Neutrophil (primary cell): ENCODE results near the gene RAB15.

Source experiments
- H3K27ac ChIP-seq: fragments of 200-600 bp; sonication (generic); 2 replicates; pipeline ENCODE4 v1.5.1; 2016; ENCODE audit warnings: mild to moderate bottlenecking, moderate library complexity
- H3K27me3 ChIP-seq: fragments of 200-600 bp; sonication (generic); 2 replicates; pipeline ENCODE4 v1.6.0; 2016; ENCODE audit warnings: mild to moderate bottlenecking
- H3K36me3 ChIP-seq: fragments of 200-600 bp; sonication (generic); 2 replicates; pipeline ENCODE4 v1.5.1; 2017
- H3K4me1 ChIP-seq, 2 experiments: fragments of 200-600 bp in 1 of 2; sonication (generic) in 1 of 2; 1 replicate in 1 of 2; 2 replicates in 1 of 2; pipeline versions ENCODE4 v1.5.1 to v1.6.1; 2013 to 2016; ENCODE audit warnings: low read depth in 1 of 2, low read length in 1 of 2, mild to moderate bottlenecking in 1 of 2, moderate library complexity in 1 of 2; ENCODE audit not compliant: control insufficient read depth in 1 of 2, insufficient read depth in 1 of 2
- H3K4me3 ChIP-seq, 2 experiments: fragments of 200-600 bp in 1 of 2; sonication (generic) in 1 of 2; 1 replicate in 1 of 2; 2 replicates in 1 of 2; pipeline ENCODE4 v1.5.1; 2013 to 2016; ENCODE audit warnings: low read depth in 1 of 2, low read length in 1 of 2, mild to moderate bottlenecking in 1 of 2, moderate library complexity in 1 of 2
- H3K9me3 ChIP-seq: fragments of 200-600 bp; sonication (generic); 2 replicates; pipeline ENCODE4 v1.5.1; 2016
- CTCF ChIP-seq: fragments of 200-600 bp; sonication (generic); IDR thresholded peaks from 2 replicates; pipeline ENCODE4 v1.5.1; 2016; ENCODE audit warnings: antibody characterized with exemption

Gene RAB15

GRCh38 chr14:64955297-64955696 lies 16.8 kb downstream of the RAB15 start:
- Histone ChIP-seq H3K4me3 (no peak overlapping the region), H3K27ac (no peak overlapping the region), H3K36me3 (peaks cover 4% of the 10 kb centered on the region), H3K9me3 (no peaks in the 10 kb centered on the region), H3K27me3 (no peaks in the 10 kb centered on the region), H3K4me1 (peaks cover 0 to 17% of the 10 kb centered on the region in 2 experiments)
- no peak for TF ChIP-seq CTCF

- TF ChIP-seq CTCF, result no peak
- no peaks in the 10 kb centered on the region for H3K27me3 ChIP-seq
- H3K4me3 ChIP-seq, result no peak overlapping the region
- H3K9me3 ChIP-seq, result no peaks in the 10 kb centered on the region
- H3K4me1 ChIP-seq, result peaks cover 0 to 16% of the 10 kb centered on the region in 2 experiments
- no peak overlapping the region for H3K27ac ChIP-seq
- peaks cover 4% of the 10 kb centered on the region for H3K36me3 ChIP-seq
These were observed 17.5 kb downstream of the RAB15 start for GRCh38 chr14:64954491-64955240.

- Histone ChIP-seq H3K4me1 (peaks cover 0 to 16% of the 10 kb centered on the region in 2 experiments), H3K9me3 (no peaks in the 10 kb centered on the region)
- no peak for TF ChIP-seq CTCF
These were observed 18.5 kb downstream of the RAB15 start for GRCh38 chr14:64953661-64954060.

GRCh38 chr14:64953310-64953654 lies 18.9 kb downstream of the RAB15 start:
- H3K27ac ChIP-seq, result no peak overlapping the region
- peaks cover 0 to 17% of the 10 kb centered on the region in 2 experiments for H3K4me1 ChIP-seq
- H3K9me3 ChIP-seq, result no peaks in the 10 kb centered on the region
- no peaks in the 10 kb centered on the region for H3K27me3 ChIP-seq
- TF ChIP-seq CTCF, result no peak
- H3K4me3 ChIP-seq, result no peak overlapping the region
- peaks cover 11% of the 10 kb centered on the region for H3K36me3 ChIP-seq

More at GRCh38 chr14:64953661-64954060, 18.5 kb downstream of the RAB15 start:
- H3K4me3 ChIP-seq, result no peak overlapping the region
- H3K36me3 ChIP-seq, result peaks cover 7% of the 10 kb centered on the region
- no peaks in the 10 kb centered on the region for H3K27me3 ChIP-seq
- H3K27ac ChIP-seq, result no peak overlapping the region

- no peaks in the 10 kb centered on the region for H3K27me3 ChIP-seq
- H3K36me3 ChIP-seq, result peaks cover 15% of the 10 kb centered on the region
- no peaks in the 10 kb centered on the region for H3K9me3 ChIP-seq
- peaks cover 2 to 22% of the 10 kb centered on the region in 2 experiments for H3K4me1 ChIP-seq
- no peak overlapping the region for H3K4me3 ChIP-seq
- no peak for TF ChIP-seq CTCF
- no peak overlapping the region for H3K27ac ChIP-seq
These were observed 19.4 kb downstream of the RAB15 start for GRCh38 chr14:64952598-64953309.
